Osteocyte (in vitro differentiated cells): Measurements from ENCODE around the gene SUCLG2. TPM values are rescaled to one million over a fixed set of nuclear protein-coding genes. Genes with fewer than 3 reads are reported as not detected.

Source experiments
- DNase-seq: peaks from one replicate; pipeline ENCODE4 v3.0.0; 2021; ENCODE audit warnings: mixed read lengths; ENCODE audit not compliant: unreplicated experiment; ENCODE audit errors: extremely low spot score
- H3K27ac Mint-ChIP-seq: one replicate; pipeline ENCODE4 v1.8.0; 2021; ENCODE audit warnings: mild to moderate bottlenecking, mixed read lengths; ENCODE audit not compliant: unreplicated experiment
- H3K27me3 Mint-ChIP-seq: one replicate; pipeline ENCODE4 v1.8.0; 2021; ENCODE audit warnings: mixed read lengths; ENCODE audit not compliant: unreplicated experiment
- H3K36me3 Mint-ChIP-seq: one replicate; pipeline ENCODE4 v1.8.0; 2021; ENCODE audit warnings: mixed read lengths; ENCODE audit not compliant: unreplicated experiment
- H3K4me1 Mint-ChIP-seq: one replicate; pipeline ENCODE4 v1.8.0; 2021; ENCODE audit warnings: mixed read lengths; ENCODE audit not compliant: unreplicated experiment
- H3K4me3 Mint-ChIP-seq: one replicate; pipeline ENCODE4 v1.8.0; 2021; ENCODE audit warnings: mild to moderate bottlenecking, moderate library complexity, mixed read lengths; ENCODE audit not compliant: unreplicated experiment
- H3K9me3 Mint-ChIP-seq: one replicate; pipeline ENCODE4 v1.8.0; 2021; ENCODE audit warnings: mixed read lengths; ENCODE audit not compliant: unreplicated experiment
- CTCF ChIP-seq: fragments of 200-600 bp; sonication (generic); IDR thresholded peaks from 2 replicates; pipeline ENCODE4 v1.5.0; 2021; ENCODE audit warnings: antibody characterized with exemption, mild to moderate bottlenecking, moderate library complexity
- long read RNA-seq: library from polyadenylated mRNA; unstranded; transcript quantifications from one replicate; pipeline ENCODE4 v2.0.0, GENCODE V29; 2021
- total RNA-seq: library from RNA; stranded (reverse); gene quantifications from 2 replicates; pipeline ENCODE4 v1.2.1, GENCODE V29; 2021

SUCLG2 gene, protein sequence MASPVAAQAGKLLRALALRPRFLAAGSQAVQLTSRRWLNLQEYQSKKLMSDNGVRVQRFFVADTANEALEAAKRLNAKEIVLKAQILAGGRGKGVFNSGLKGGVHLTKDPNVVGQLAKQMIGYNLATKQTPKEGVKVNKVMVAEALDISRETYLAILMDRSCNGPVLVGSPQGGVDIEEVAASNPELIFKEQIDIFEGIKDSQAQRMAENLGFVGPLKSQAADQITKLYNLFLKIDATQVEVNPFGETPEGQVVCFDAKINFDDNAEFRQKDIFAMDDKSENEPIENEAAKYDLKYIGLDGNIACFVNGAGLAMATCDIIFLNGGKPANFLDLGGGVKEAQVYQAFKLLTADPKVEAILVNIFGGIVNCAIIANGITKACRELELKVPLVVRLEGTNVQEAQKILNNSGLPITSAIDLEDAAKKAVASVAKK
- 32.1 and 33.1 TPM in 2 replicates for total RNA-seq
- long read RNA-seq, transcript SUCLG2-201 (11 exons, 2,352 nt), result major isoform, 357 of 408 reads
- long read RNA-seq, partial matches to known transcripts, result 24 of 408 reads
- long read RNA-seq, other reads (novel, unspliced or antisense), result 26 of 408 reads

- TF ChIP-seq CTCF, result no peak
- H3K36me3 Mint-ChIP-seq, result no peaks in the 10 kb centered on the region
- peak within 1 kb of the TSS; percentile 92 for H3K27ac Mint-ChIP-seq
- peaks cover 24% of the 10 kb centered on the region for H3K4me1 Mint-ChIP-seq
- no peaks in the 10 kb centered on the region for H3K9me3 Mint-ChIP-seq
- no peaks in the 10 kb centered on the region for H3K27me3 Mint-ChIP-seq
- peak; percentile 94 for DNase-seq
- peak within 1 kb of the TSS; percentile 79 for H3K4me3 Mint-ChIP-seq
Measured at GRCh38 chr3:67654099-67654843, at the start of gene SUCLG2. Gene SUCLG2, minus strand, starts transcription at chr3:67654612. Its CDS starts 26 bp downstream, at chr3:67654586.

- no peak overlapping the region for H3K27ac Mint-ChIP-seq
- DNase-seq, result no peak
- no peaks in the 10 kb centered on the region for H3K36me3 Mint-ChIP-seq
- H3K9me3 Mint-ChIP-seq, result no peaks in the 10 kb centered on the region
- no peak for TF ChIP-seq CTCF
- H3K27me3 Mint-ChIP-seq, result no peaks in the 10 kb centered on the region
- H3K4me1 Mint-ChIP-seq, result peaks cover 8% of the 10 kb centered on the region
- no peak overlapping the region for H3K4me3 Mint-ChIP-seq
Measured at GRCh38 chr3:67700596-67700995, 46.2 kb upstream of the SUCLG2 start.

- Mint-ChIP-seq H3K4me1 (peaks cover 8% of the 10 kb centered on the region), H3K27me3 (no peaks in the 10 kb centered on the region), H3K4me3 (no peak overlapping the region), H3K36me3 (no peaks in the 10 kb centered on the region), H3K27ac (no peak overlapping the region), H3K9me3 (no peaks in the 10 kb centered on the region)
- no peak for DNase-seq
- TF ChIP-seq CTCF, result no peak
Measured at GRCh38 chr3:67699882-67700281, 45.5 kb upstream of the SUCLG2 start.

DNA sequence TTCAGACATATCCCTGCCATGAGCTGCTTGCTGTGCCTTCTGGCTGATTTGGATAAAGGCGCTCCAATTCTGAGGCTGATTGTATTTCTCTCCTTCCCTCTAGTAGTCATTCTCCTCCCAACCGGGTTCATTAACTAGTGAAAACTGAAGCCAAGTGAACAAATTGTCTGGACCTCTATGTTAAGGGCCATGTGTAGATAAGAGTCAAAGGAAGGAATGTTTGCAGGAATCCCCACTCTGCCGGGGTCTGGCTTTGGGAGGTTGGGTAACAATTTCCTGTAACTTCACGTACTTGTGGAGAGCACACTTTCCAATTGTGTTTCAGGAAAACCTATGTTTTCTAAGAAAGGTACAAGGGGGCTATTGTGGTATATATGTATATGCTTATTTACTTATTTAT is 38.2 kb upstream of the SUCLG2 start:
- TF ChIP-seq CTCF, result no peak
- DNase-seq, result no peak
- no peak overlapping the region for H3K27ac Mint-ChIP-seq
- no peaks in the 10 kb centered on the region for H3K9me3 Mint-ChIP-seq
- H3K27me3 Mint-ChIP-seq, result no peaks in the 10 kb centered on the region
- peaks cover 1% of the 10 kb centered on the region for H3K36me3 Mint-ChIP-seq
- H3K4me3 Mint-ChIP-seq, result no peak overlapping the region
- H3K4me1 Mint-ChIP-seq, result no peaks in the 10 kb centered on the region

DNA sequence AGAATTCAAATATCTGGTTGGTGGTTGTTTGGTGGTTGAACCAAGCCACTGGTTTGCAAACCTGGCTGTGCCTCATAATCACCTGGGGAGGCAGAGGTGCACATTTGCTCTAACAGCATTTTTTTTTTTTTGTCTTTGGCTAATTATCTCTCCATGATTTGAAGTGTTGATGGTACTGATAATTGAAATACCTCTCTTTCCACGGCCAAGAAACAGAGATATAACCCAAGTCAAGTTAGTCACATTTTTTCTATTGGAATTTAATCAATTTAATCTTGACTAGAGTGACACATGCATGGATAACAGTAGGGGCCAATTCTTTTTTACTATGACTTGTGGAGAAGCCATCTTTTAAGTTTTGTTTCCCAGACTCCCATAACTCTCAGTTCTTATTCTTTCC is 37.5 kb upstream of the SUCLG2 start:
- Mint-ChIP-seq H3K9me3 (no peaks in the 10 kb centered on the region), H3K4me3 (no peak overlapping the region), H3K27ac (no peak overlapping the region), H3K36me3 (peaks cover 1% of the 10 kb centered on the region), H3K27me3 (no peaks in the 10 kb centered on the region), H3K4me1 (no peaks in the 10 kb centered on the region)
- no peak for DNase-seq
- TF ChIP-seq CTCF, result no peak
